Esophagus muscularis mucosa (tissue), 4 donors: Measurements from ENCODE around the gene NEDD9. TPM values are rescaled to one million over a fixed set of nuclear protein-coding genes. Genes with fewer than 3 reads are reported as not detected.

ENCODE experiments used
- DNase-seq: peaks from one replicate; pipeline ENCODE4 v3.0.0-alpha.2; 2017; ENCODE audit errors: extremely low spot score
- H3K27ac ChIP-seq, 4 donors: fragments of 200-600 bp; sonication (generic); replicated peaks in 1 of 4; 1 replicate in 3 of 4; 2 replicates in 1 of 4; pipeline ENCODE4 v1.5.1; 2016 to 2019; ENCODE audit warnings: mild to moderate bottlenecking in 1 of 4
- H3K27me3 ChIP-seq, 4 donors: fragments of 200-600 bp; sonication (generic); one replicate each; pipeline versions ENCODE4 v1.5.1 to v1.6.0; 2016 to 2019
- H3K36me3 ChIP-seq, 4 donors: fragments of 200-600 bp; sonication (generic); one replicate each; pipeline ENCODE4 v1.5.1; 2016 to 2019
- H3K4me1 ChIP-seq, 4 donors: fragments of 200-600 bp; sonication (generic); one replicate each; pipeline ENCODE4 v1.5.1; 2016 to 2019
- H3K4me3 ChIP-seq, 4 donors: fragments of 200-600 bp; sonication (generic); 1 replicate in 2 of 4; 2 replicates in 2 of 4; pipeline ENCODE4 v1.5.1; 2016 to 2019; ENCODE audit warnings: mild to moderate bottlenecking in 4 of 4, moderate library complexity in 1 of 4
- H3K9me3 ChIP-seq, 4 donors: fragments of 200-600 bp; sonication (generic); 1 replicate in 3 of 4; 2 replicates in 1 of 4; pipeline ENCODE4 v1.5.1; 2016 to 2019
- EP300 ChIP-seq: sonication (generic); formaldehyde crosslinking; IDR thresholded peaks from one replicate; pipeline ENCODE4 v1.6.1; 2017; ENCODE audit warnings: antibody characterized with exemption
- POLR2A ChIP-seq: fragments of 450-650 bp; IDR thresholded peaks from one replicate; pipeline ENCODE4 v1.6.1; 2017; ENCODE audit warnings: antibody characterized with exemption, moderate library complexity, mild to moderate bottlenecking, low read depth
- POLR2AphosphoS5 ChIP-seq, 2 donors: sonication (generic); formaldehyde crosslinking; IDR thresholded peaks; one replicate each; pipeline ENCODE4 v1.6.1; 2017; ENCODE audit warnings: antibody characterized with exemption in 2 of 2
- WGBS: methylation state at CpG from one replicate; pipeline ENCODE4 v1.1.5; 2018; 5-methylcytosine and 5-hydroxymethylcytosine counted together
- intact Hi-C: fragments of 100-400 bp; cut with DNase I; formaldehyde crosslinking; loops from one replicate; pipeline ENCODE4 v1.15.1; 2023
- total RNA-seq, 4 donors: library from RNA; depleted of rRNA; stranded (reverse); fragments of >200 nt; gene quantifications; one replicate each; pipeline versions ENCODE4 v1.1.0 to v1.2.1, GENCODE V29; 2016
- TF ChIP-seq, protein P1 (sequence below), 3 experiments: fragments of 200-600 bp in 2 of 3; fragments of 450-650 bp in 1 of 3; sonication (generic) in 2 of 3; IDR thresholded peaks; one replicate each; pipeline ENCODE4 v1.5.1; 2017 to 2019; ENCODE audit warnings: antibody characterized with exemption in 3 of 3, mild to moderate bottlenecking in 2 of 3, moderate library complexity in 1 of 3

The NEDD9 gene
- total RNA-seq, 4 donors from 2014 or later = 18.3 to 47.2 (median 32.9) TPM

DNA sequence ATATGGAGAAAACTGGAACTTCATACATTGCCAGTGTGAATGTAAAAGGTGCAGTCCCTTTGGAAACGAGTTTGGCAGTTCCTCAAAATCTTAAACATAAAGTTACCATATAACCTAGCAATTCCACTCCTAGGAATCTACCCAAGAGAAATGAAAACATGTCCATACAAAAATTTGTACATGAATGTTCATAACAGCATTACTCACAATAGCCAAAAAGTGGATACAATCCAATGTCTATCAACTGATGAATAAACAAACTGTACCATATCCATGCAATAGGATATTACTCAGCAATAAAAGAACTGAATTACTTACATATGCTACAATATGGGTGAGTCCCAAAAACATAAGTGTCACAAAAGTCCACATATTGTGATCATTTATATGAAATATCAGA is 72.3 kb downstream of the NEDD9 start:
- no peaks in the 10 kb centered on the region for H3K4me1 ChIP-seq
- H3K9me3 ChIP-seq = no peaks in the 10 kb centered on the region
- no peaks in the 10 kb centered on the region for H3K36me3 ChIP-seq
- TF ChIP-seq, protein P1, sequence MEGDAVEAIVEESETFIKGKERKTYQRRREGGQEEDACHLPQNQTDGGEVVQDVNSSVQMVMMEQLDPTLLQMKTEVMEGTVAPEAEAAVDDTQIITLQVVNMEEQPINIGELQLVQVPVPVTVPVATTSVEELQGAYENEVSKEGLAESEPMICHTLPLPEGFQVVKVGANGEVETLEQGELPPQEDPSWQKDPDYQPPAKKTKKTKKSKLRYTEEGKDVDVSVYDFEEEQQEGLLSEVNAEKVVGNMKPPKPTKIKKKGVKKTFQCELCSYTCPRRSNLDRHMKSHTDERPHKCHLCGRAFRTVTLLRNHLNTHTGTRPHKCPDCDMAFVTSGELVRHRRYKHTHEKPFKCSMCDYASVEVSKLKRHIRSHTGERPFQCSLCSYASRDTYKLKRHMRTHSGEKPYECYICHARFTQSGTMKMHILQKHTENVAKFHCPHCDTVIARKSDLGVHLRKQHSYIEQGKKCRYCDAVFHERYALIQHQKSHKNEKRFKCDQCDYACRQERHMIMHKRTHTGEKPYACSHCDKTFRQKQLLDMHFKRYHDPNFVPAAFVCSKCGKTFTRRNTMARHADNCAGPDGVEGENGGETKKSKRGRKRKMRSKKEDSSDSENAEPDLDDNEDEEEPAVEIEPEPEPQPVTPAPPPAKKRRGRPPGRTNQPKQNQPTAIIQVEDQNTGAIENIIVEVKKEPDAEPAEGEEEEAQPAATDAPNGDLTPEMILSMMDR (IDR thresholded peaks at IDR 0.05) = no peak
- TF ChIP-seq POLR2A (no peak), EP300 (no peak), POLR2AphosphoS5 (IDR thresholded peaks at IDR 0.05) (no peak)
- no peaks in the 10 kb centered on the region for H3K27me3 ChIP-seq
- no peak overlapping the region for H3K27ac ChIP-seq
- intact Hi-C loops = loop anchor here (10.0 kb wide), 1 partner anchor 85 kb away; no protein-coding TSS in a partner anchor
- H3K4me3 ChIP-seq = no peak overlapping the region
- 80% methylated on average over 1 of the region's 1 CpG for WGBS
- DNase-seq = no peak

DNA sequence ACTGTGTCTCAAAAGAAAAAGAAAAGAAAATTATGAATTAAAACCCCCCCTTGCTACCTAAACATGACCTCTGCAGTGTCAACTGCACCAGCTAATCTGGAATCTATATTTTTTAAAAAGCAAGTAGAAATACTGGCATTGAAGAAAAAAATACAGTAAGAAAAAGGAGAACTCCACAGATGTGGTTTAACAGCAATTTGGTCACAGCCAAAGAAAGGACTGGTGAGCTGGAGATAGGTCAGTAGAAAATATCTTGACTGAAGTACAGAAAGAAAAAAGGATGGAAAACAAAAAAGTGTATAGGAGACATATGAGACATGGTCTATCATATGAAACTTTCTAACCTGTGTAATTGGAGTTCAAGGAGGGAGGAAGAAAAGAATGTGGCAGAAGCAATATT is 76.9 kb downstream of the NEDD9 start:
- Histone ChIP-seq H3K4me1 (no peaks in the 10 kb centered on the region), H3K4me3 (no peak overlapping the region), H3K9me3 (no peaks in the 10 kb centered on the region), H3K36me3 (no peaks in the 10 kb centered on the region), H3K27ac (no peak overlapping the region), H3K27me3 (no peaks in the 10 kb centered on the region)
- no peak for TF ChIP-seq EP300
- no peak for TF ChIP-seq POLR2A
- TF ChIP-seq, protein P1 (IDR thresholded peaks at IDR 0.05) = no peak
- TF ChIP-seq POLR2AphosphoS5 (IDR thresholded peaks at IDR 0.05) = no peak
- intact Hi-C loops = no loop called here
- no peak for DNase-seq

GRCh38 chr6:11153447-11153846 is 79.0 kb downstream of the NEDD9 start:
- intact Hi-C loops = no loop called here
- WGBS = 97% methylated on average over 6 of the region's 6 CpGs
- no peaks in the 10 kb centered on the region for H3K27me3 ChIP-seq
- H3K4me1 ChIP-seq = no peaks in the 10 kb centered on the region
- H3K36me3 ChIP-seq = no peaks in the 10 kb centered on the region
- DNase-seq = no peak
- no peaks in the 10 kb centered on the region for H3K9me3 ChIP-seq
- H3K27ac ChIP-seq = no peak overlapping the region
- H3K4me3 ChIP-seq = no peak overlapping the region
- TF ChIP-seq EP300 (no peak), POLR2A (no peak), POLR2AphosphoS5 (IDR thresholded peaks at IDR 0.05) (no peak)
- TF ChIP-seq, protein P1 (IDR thresholded peaks at IDR 0.05) = no peak

DNA sequence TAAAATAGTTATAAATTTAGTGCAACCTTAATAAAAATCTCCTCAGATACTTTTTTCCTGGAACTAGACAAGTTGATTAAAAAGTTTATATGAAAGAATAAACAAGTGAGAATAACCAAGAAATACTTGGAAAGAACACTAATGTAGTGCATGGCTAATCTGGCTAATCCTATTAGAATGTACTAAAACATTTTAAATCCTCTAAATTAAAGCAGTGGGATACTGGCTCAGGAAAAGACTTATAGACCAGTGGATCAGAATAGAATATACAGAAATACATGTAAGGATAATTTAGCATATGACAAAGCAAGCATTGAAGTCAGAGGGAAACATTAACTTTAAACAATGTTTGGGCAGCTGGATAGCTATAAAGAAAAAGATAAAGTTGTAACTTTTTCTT is 79.9 kb downstream of the NEDD9 start:
- DNase-seq = no peak
- Histone ChIP-seq H3K9me3 (no peaks in the 10 kb centered on the region), H3K4me1 (no peaks in the 10 kb centered on the region), H3K27me3 (no peaks in the 10 kb centered on the region), H3K27ac (no peak overlapping the region), H3K4me3 (no peak overlapping the region), H3K36me3 (no peaks in the 10 kb centered on the region)
- intact Hi-C loops = no loop called here
- TF ChIP-seq EP300 = no peak
- TF ChIP-seq POLR2A = no peak
- no peak for TF ChIP-seq POLR2AphosphoS5 (IDR thresholded peaks at IDR 0.05)
- TF ChIP-seq, protein P1 (IDR thresholded peaks at IDR 0.05) = no peak

- DNase-seq = no peak
- Histone ChIP-seq H3K27me3 (no peaks in the 10 kb centered on the region), H3K27ac (no peak overlapping the region), H3K36me3 (no peaks in the 10 kb centered on the region), H3K9me3 (no peaks in the 10 kb centered on the region), H3K4me1 (no peaks in the 10 kb centered on the region), H3K4me3 (no peak overlapping the region)
- 93% methylated on average over 1 of the region's 1 CpG for WGBS
- intact Hi-C loops = no loop called here
- TF ChIP-seq POLR2AphosphoS5 (IDR thresholded peaks at IDR 0.05) (no peak), EP300 (no peak), POLR2A (no peak)
- TF ChIP-seq, protein P1 (IDR thresholded peaks at IDR 0.05) = no peak
Measured at GRCh38 chr6:11151488-11151887, 81.0 kb downstream of the NEDD9 start.
